GM19239 (cell line): ENCODE measurements around the gene TFF1.

Experiments used
- DNase-seq: peaks from one replicate; pipeline ENCODE4 v3.0.0; 2011; ENCODE audit warnings: low spot score; ENCODE audit not compliant: insufficient read length
- FAIRE-seq: peaks from 2 replicates; lab custom pipeline; 2011; peaks lifted over from hg19 to GRCh38; lab: Jason Lieb, UNC

Gene TFF1

DNA sequence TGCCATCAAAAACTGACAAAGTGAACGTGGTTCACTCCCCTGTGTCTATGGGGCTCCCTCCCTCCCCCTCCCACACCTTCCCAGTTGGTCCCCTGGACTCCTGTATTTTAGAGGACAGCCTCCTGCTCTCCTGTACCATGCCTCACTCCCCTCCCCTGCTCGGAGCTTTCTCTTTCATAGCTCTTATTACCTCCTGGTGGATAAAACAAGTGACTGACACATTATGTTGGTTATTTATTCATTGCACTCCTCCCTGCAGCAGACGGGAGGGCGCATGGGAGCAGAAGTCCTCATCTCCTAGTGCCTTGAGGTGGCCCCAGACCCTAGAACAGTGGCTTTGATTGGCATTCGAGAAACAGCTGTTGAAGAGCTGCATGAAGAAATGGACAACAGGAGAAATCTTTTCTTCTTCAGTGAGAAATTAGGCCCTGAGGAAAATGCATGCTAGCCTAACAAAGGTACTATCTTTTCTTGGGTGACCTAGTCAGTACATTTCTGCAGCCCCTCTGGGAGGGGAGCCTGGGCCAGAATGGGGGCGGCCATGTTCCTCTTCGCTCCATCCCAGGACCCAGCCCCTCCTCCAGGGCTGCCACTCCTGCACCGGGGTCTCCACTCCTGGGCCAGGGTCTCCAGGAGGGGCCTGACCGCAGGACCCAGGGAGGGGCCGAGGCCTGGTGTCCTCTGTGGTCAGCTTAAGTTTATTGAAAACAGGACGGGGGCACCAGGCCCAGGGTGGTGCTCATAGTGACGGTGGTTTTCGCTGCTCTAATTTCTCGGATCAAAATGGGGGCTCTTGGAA, 1.2 kb upstream of the TFF1 start:
- FAIRE-seq (no peak), DNase-seq (no peak)

DNA sequence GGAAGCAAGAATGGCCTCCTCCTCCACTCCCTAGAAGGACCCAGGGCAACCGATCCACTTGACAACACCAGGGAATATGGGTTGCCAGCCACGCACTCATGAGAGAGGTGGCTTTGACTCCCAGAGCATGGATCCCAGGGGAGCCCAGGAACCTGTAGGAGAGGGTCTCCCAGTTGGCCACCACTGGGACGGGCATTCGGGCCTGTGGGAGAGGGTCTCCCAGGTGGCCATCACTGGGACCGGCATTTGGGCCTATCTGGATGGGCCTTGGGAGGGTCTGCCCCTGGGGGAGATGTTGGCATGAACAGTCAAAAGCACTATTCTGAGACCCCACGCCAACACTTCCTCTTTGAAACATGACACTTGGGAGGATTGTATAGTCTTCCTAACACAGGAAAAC, 565 bp downstream of the TFF1 start:
- DNase-seq (no peak), FAIRE-seq (no peak)

DNA sequence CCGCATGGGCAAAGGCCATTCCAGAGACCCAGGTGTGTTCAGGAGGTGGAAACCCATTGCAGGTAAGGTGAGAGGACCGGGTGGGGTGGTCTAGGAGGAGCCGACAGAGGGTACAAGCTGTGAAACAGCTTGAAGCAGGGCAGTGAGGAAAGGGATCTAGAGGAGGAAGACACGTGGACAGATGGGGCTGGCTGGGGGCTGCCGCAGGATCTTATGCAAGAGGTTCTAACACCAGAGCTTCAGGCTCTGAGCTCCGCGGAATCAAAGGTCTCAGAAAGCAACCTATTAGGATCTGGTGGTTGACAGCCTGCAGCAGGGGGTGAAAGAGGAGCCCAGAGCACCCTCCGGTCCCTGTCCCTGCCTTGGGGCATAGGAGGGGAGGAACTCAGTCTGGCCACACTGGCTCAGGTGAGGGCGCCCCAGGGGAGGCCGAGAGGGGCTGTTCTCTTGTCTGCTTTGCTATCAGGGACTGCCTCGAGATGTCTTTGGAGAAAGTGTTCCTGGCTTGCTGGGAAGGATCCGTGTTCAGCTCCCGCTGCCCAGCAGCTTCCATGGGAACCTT, 1.9 kb downstream of the TFF1 start:
- FAIRE-seq: no peak
- DNase-seq: no peak

GRCh38 chr21:42363312-42363711, 3.0 kb downstream of the TFF1 start:
- DNase-seq: no peak
- FAIRE-seq: no peak

- DNase-seq: no peak
- FAIRE-seq: no peak
These were observed 3.6 kb downstream of the TFF1 start for GRCh38 chr21:42362700-42363099.

GRCh38 chr21:42362198-42362597, 4.1 kb downstream of the TFF1 start:
- FAIRE-seq (no peak), DNase-seq (no peak)

DNA sequence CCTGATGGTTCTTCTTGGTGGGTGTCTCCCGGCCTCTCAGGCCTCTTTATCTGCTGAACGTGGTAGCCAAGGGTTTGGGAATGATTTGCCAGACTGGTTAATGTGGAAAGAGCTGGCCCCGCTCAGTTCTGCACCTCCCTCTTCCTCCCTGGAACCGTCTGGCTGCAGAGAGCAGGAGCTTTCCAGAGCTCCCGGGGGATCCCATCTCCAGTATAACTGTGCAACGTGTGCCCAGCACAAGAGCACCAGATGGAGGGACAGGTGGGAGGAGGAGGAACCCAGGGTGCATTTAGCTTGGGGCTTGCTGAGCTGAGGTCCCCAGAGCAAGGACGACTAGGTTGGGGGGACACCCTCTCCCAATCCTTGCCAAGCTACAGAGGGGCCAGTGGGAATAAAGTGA, 5.0 kb downstream of the TFF1 start:
- no peak for FAIRE-seq
- DNase-seq: no peak

GRCh38 chr21:42360317-42360716, 6.0 kb downstream of the TFF1 start:
- no peak for FAIRE-seq
- DNase-seq: no peak

DNA sequence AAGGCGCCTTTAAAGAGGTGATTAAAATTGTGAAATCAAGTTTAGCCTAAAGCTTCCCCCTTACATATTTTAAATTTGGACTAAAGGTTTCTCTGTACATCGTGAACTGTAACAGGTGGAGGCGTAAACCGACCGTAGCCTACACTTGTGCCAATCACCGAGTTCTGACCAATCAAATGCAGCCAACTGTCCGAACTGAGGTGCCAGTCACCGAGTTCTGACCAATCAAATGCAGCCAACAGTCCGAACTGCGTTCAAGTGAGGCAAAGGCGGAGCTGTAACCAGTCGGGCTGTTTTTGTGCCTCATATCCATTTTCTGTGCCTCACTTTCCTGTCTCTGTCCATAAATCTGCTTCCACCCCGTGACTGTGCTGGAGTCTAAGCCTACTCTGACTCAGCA, 7.4 kb downstream of the TFF1 start:
- FAIRE-seq (no peak), DNase-seq (no peak)

DNA sequence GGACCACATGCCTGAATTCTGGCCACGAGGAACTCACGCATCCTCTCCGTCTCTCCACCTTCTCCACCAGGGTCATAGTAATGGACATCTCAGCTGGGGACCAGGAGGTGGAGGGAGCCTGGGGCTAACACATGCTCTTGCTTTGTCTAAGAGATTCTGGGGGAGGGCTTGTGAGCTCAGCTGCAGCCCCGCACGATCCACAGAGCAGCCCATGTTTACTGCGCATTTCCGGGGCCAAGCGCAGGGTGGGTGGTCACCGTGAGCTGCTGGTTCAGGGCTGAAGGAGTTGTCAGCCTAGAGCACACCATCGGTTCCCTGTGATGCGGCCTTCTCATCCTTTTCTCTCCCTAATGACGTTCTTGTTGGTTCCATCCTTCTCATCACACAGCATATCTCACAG, 8.1 kb downstream of the TFF1 start:
- FAIRE-seq (no peak), DNase-seq (no peak)

DNA sequence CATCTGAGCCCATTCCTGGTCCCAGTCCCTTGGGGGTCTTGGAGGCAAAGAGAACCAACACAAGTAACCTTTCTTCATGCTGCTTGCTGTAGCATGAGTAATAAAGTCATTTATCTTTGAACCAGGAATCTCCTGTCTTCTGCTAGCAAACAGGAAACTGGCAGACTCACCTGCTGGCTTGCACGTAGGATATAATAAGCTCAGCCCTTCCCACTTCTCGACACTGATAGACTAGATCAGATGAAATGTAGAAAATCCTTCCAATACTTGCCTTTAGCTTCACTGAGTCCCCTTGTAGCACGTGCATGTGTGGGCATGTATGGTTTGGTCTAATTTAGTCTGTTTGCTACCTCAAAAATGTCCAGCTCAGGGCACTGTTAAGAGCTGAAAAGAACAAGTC, 9.0 kb downstream of the TFF1 start:
- no peak for DNase-seq
- no peak for FAIRE-seq

- DNase-seq (no peak), FAIRE-seq (no peak)
These were observed 9.7 kb downstream of the TFF1 start for GRCh38 chr21:42356650-42357049.

GRCh38 chr21:42356046-42356445, 10.3 kb downstream of the TFF1 start:
- DNase-seq (no peak), FAIRE-seq (no peak)

DNA sequence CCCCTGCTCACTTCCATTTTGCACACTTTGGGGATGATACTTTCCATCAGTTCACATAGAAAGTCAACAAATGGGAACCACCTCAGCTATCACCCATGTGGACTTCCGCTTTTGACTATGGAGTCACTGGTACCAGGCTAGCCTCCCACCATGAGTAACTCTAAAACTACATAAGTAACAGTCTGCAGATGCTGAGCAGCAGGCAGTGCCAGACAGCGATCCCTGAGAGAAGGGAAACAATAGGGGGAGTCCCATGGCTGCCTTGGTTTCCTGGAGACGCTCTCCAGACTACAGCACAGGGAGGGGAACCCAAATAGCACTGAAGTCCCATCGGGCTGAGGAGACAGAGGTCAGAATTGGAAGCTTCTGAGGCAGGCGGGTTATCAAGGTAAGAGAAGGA, 12.7 kb downstream of the TFF1 start:
- DNase-seq: no peak
- no peak for FAIRE-seq

GRCh38 chr21:42352441-42353095, 13.8 kb downstream of the TFF1 start:
- FAIRE-seq: no peak
- no peak for DNase-seq

- no peak for FAIRE-seq
These were observed 14.5 kb downstream of the TFF1 start for GRCh38 chr21:42351626-42352440.

DNA sequence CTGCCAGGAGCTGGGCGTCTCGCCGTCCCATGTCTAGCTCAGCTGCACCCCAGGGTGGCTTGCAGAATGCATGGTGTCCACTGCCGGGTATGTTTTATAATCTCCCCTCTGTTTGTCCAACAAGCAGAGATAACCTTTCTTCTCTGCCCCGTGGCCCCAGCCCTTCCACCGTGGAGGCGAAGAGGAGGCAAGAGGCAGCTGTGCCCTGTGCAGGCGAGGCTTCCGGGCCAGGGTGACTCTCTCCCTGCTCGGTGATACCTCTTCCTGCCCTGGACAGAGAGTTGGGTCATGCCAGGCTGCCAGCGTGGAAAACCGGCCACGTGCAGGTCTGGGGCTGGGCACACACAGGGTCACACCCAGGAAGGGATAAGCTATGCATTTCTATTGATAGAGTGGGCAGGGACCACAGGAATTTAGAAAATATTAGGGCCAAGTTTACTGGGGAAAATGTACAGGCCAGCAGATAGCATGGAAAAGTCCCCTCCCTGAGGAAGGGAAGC, 15.4 kb downstream of the TFF1 start, which contains the start of gene TFF2:
TSS of gene TFF2 (minus strand) at position 68 of the 500 bp plus-strand sequence. CDS start at position 31, 37 bp downstream.
- FAIRE-seq (no peak), DNase-seq (no peak)

More at GRCh38 chr21:42351626-42352440, 14.5 kb downstream of the TFF1 start:
- no peak for DNase-seq

GRCh38 chr21:42350318-42350910, 15.9 kb downstream of the TFF1 start:
- no peak for DNase-seq
- FAIRE-seq: no peak

GRCh38 chr21:42349420-42350317, 16.7 kb downstream of the TFF1 start:
- no peak for FAIRE-seq
- no peak for DNase-seq
